IPS-18c (cell line): ENCODE results near the gene ENO3.

Source experiments
- H3K4me3 ChIP-seq: 2 replicates; pipeline ENCODE4 v1.7.0; 2013; ENCODE audit warnings: low read depth, mild to moderate bottlenecking, low read length, moderate library complexity; ENCODE audit not compliant: insufficient read depth
- H3K9me3 ChIP-seq: one replicate; pipeline ENCODE4 v1.6.1; 2013; ENCODE audit warnings: mild to moderate bottlenecking, low read length, moderate library complexity; ENCODE audit not compliant: control insufficient read depth, insufficient read depth

The ENO3 gene

GRCh38 chr17:4933646-4934045 is 17.3 kb upstream of the ENO3 start:
- H3K9me3 ChIP-seq, result peaks cover 2% of the 10 kb centered on the region

GRCh38 chr17:4934173-4934979 is 16.5 kb upstream of the ENO3 start:
- Histone ChIP-seq H3K4me3 (no peak overlapping the region), H3K9me3 (peaks cover 2% of the 10 kb centered on the region)

More at GRCh38 chr17:4933646-4934045, 17.3 kb upstream of the ENO3 start:
- no peak overlapping the region for H3K4me3 ChIP-seq

GRCh38 chr17:4935650-4936049 is 15.3 kb upstream of the ENO3 start:
- Histone ChIP-seq H3K4me3 (no peak overlapping the region), H3K9me3 (peaks cover 2% of the 10 kb centered on the region)

GRCh38 chr17:4936436-4936835 is 14.5 kb upstream of the ENO3 start:
- peaks cover 2% of the 10 kb centered on the region for H3K9me3 ChIP-seq
- no peak overlapping the region for H3K4me3 ChIP-seq

GRCh38 chr17:4937553-4937952 is 13.4 kb upstream of the ENO3 start:
- Histone ChIP-seq H3K9me3 (peaks cover 2% of the 10 kb centered on the region), H3K4me3 (no peak overlapping the region)

- Histone ChIP-seq H3K4me3 (peak overlapping the region; percentile 20; the same call in 1 of the 2 replicates), H3K9me3 (peaks cover 2% of the 10 kb centered on the region)
These were observed 12.8 kb upstream of the ENO3 start for GRCh38 chr17:4938069-4938491.

- Histone ChIP-seq H3K4me3 (peak overlapping the region; percentile 87), H3K9me3 (peaks cover 2% of the 10 kb centered on the region)
These were observed 12.0 kb upstream of the ENO3 start for GRCh38 chr17:4938688-4939545.

GRCh38 chr17:4939546-4939795 is 11.4 kb upstream of the ENO3 start:
- H3K4me3 ChIP-seq, result peak overlapping the region; percentile 87
- H3K9me3 ChIP-seq, result peaks cover 2% of the 10 kb centered on the region

- Histone ChIP-seq H3K4me3 (peak within 1 kb of the TSS; percentile 87), H3K9me3 (peaks cover 2% of the 10 kb centered on the region)
These were observed 10.9 kb upstream of the ENO3 start, which contains the start of the genes RNF167 and SLC25A11 for GRCh38 chr17:4939796-4940554. Gene RNF167, plus strand, starts transcription at chr17:4940268. Its CDS starts 642 bp downstream, at chr17:4940910. Gene SLC25A11, minus strand, starts transcription at chr17:4940046. Its CDS starts 136 bp downstream, at chr17:4939910.

GRCh38 chr17:4940555-4941318 is 10.2 kb upstream of the ENO3 start:
- Histone ChIP-seq H3K9me3 (peaks cover 2% of the 10 kb centered on the region), H3K4me3 (peak overlapping the region; percentile 87)

GRCh38 chr17:4941319-4941610 is 9.7 kb upstream of the ENO3 start:
- peaks cover 2% of the 10 kb centered on the region for H3K9me3 ChIP-seq
- peak overlapping the region; percentile 87 for H3K4me3 ChIP-seq

GRCh38 chr17:4942760-4943508 is 8.0 kb upstream of the ENO3 start:
- Histone ChIP-seq H3K4me3 (no peak overlapping the region), H3K9me3 (no peaks in the 10 kb centered on the region)

GRCh38 chr17:4944163-4944553 is 6.8 kb upstream of the ENO3 start:
- H3K4me3 ChIP-seq, result no peak overlapping the region
- H3K9me3 ChIP-seq, result no peaks in the 10 kb centered on the region

GRCh38 chr17:4944554-4945175 is 6.3 kb upstream of the ENO3 start:
- no peaks in the 10 kb centered on the region for H3K9me3 ChIP-seq
- H3K4me3 ChIP-seq, result no peak overlapping the region

- H3K9me3 ChIP-seq, result no peaks in the 10 kb centered on the region
- no peak overlapping the region for H3K4me3 ChIP-seq
These were observed 5.6 kb upstream of the ENO3 start for GRCh38 chr17:4945176-4945943.
